Activated CD8-positive, alpha-beta memory T cell treated with anti-CD3 and anti-CD28 coated beads for 36 hours (primary cell): ENCODE data around the gene OR52N5. TPM values are rescaled to one million over a fixed set of nuclear protein-coding genes. Genes with fewer than 3 reads are reported as not detected.

ENCODE experiments used
- CTCF ChIA-PET: fragments of 350-600 bp; sonication (Branson Sonifier 250); formaldehyde crosslinking; loops from one replicate; lab custom pipeline; 2021; ENCODE audit warnings: antibody characterized with exemption; lab: Charles Lee
- POLR2A ChIA-PET: fragments of 350-600 bp; sonication (Branson Sonifier 250); formaldehyde crosslinking; loops from one replicate; lab custom pipeline; 2021; ENCODE audit warnings: antibody characterized with exemption; lab: Charles Lee
- total RNA-seq, 2 experiments: library from RNA; stranded (reverse); gene quantifications; one replicate each; pipeline ENCODE4 v1.2.3, GENCODE V29; 2021

OR52N5 gene
- total RNA-seq, 2 experiments from 2014 or later: not detected

DNA sequence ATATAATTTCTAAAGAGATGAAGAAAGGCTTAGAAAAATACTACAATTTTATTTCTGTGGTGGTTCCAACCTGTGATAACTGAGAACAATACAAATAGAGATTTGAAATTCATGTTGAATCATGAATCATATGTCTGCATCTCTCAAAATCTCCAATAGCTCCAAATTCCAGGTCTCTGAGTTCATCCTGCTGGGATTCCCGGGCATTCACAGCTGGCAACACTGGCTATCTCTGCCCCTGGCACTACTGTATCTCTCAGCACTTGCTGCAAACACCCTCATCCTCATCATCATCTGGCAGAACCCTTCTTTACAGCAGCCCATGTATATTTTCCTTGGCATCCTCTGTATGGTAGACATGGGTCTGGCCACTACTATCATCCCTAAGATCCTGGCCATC is 46.8 kb downstream of the OR52N5 start, which contains the start of gene OR56B1:
OR56B1 (plus strand) TSS at position 53 of the 400 bp plus-strand sequence; CDS start at position 122, 69 bp downstream.
- ChIA-PET POLR2A (no interaction called here), CTCF (no interaction called here)

DNA sequence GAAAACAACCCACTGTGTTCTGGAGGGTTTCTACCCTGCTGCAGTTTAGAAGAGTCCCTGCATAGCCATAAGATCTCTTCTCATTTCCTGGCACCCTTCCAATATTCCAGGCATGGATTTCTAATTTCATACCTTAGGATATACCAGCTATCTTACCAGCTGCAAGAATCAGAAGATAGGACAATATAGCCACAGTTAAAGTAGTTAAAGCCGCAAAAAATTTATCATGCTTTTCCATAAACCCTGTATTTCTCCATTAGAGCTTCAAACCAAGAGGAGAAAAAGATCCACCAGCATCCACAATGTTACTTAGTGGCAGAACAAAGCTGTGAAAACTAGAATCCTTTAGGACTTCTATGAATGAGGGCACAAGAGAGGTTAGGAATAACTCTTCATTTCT is 55.5 kb downstream of the OR52N5 start:
- CTCF ChIA-PET: no interaction called here

DNA sequence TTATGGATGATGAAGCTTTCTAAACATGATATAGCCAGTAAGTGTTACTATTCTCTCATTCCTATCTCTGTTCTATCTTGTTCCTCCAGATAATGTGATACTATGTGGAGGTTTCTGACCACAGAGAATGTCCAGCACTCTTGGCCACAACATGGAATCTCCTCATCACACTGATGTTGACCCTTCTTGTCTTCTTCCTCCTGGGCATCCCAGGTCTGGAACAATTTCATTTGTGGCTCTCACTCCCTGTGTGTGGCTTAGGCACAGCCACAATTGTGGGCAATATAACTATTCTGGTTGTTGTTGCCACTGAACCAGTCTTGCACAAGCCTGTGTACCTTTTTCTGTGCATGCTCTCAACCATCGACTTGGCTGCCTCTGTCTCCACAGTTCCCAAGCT is 56.8 kb downstream of the OR52N5 start:
- POLR2A ChIA-PET: no interaction called here
- CTCF ChIA-PET: interaction anchor here (1.2 kb wide), 1 partner anchor 14 kb away, joined by 3 read pairs; no protein-coding TSS in a partner anchor

More for the DNA sequence above, 55.5 kb downstream of the OR52N5 start:
- POLR2A ChIA-PET: no interaction called here

Other genes starting within 250 kb of the OR52N5 start
- not detected for gene OR52H1, start 234.8 kb downstream of the OR52N5 start, total RNA-seq
- gene OR52B6, start 202.5 kb downstream of the OR52N5 start, total RNA-seq: not detected
- under 1 TPM; 0.23 to 0.44 TPM for gene TRIM6, start 186.7 kb downstream of the OR52N5 start, total RNA-seq
- 1 to 10 TPM; 3.6 to 4.8 TPM for gene TRIM34, start 158.4 kb downstream of the OR52N5 start, total RNA-seq
- 1 to 10 TPM; 5.6 to 6.1 TPM for gene TRIM5, start 98.3 kb downstream of the OR52N5 start, total RNA-seq
- gene TRIM22, start 93.6 kb downstream of the OR52N5 start, total RNA-seq: 10 to 100 TPM; 67.9 to 68.5 TPM
- not detected for gene OR56B1, start 46.9 kb downstream of the OR52N5 start, total RNA-seq
- gene OR52N4, start 29.1 kb downstream of the OR52N5 start, total RNA-seq: under 1 TPM in 1 of 2 experiments, not detected in 1; 0.21 TPM
- not detected for gene OR52N1, start 7.9 kb upstream of the OR52N5 start, total RNA-seq
- gene OR52N2, start 25.6 kb upstream of the OR52N5 start, total RNA-seq: not detected
- gene OR52E6, start 58.5 kb upstream of the OR52N5 start, total RNA-seq: not detected
- not detected for gene OR52E8, start 74.3 kb upstream of the OR52N5 start, total RNA-seq
- not detected for gene OR52E4, start 97.3 kb upstream of the OR52N5 start, total RNA-seq
- not detected for gene OR52E5, start 109.9 kb upstream of the OR52N5 start, total RNA-seq
- not detected for gene OR56A3, start 158.9 kb upstream of the OR52N5 start, total RNA-seq
- not detected for gene OR56A5, start 185.1 kb upstream of the OR52N5 start, total RNA-seq
- gene OR52L1, start 203.6 kb upstream of the OR52N5 start, total RNA-seq: not detected
- gene OR56A4, start 223.6 kb upstream of the OR52N5 start, total RNA-seq: not detected
- not detected for gene OR56A1, start 247.4 kb upstream of the OR52N5 start, total RNA-seq